GM19455 (cell line): ENCODE measurements around the gene RETREG3.
"Not testable (repeated sequence)": the region's sequence is repeated elsewhere in the genome, so short reads cannot be mapped to it uniquely, and the experiment has no call there.

Experiments used
- ATAC-seq: cut with Tn5 transposase; IDR thresholded peaks from one replicate; pipeline ENCODE4 v1.9.1; 2021; ENCODE audit not compliant: unreplicated experiment

The RETREG3 gene

DNA sequence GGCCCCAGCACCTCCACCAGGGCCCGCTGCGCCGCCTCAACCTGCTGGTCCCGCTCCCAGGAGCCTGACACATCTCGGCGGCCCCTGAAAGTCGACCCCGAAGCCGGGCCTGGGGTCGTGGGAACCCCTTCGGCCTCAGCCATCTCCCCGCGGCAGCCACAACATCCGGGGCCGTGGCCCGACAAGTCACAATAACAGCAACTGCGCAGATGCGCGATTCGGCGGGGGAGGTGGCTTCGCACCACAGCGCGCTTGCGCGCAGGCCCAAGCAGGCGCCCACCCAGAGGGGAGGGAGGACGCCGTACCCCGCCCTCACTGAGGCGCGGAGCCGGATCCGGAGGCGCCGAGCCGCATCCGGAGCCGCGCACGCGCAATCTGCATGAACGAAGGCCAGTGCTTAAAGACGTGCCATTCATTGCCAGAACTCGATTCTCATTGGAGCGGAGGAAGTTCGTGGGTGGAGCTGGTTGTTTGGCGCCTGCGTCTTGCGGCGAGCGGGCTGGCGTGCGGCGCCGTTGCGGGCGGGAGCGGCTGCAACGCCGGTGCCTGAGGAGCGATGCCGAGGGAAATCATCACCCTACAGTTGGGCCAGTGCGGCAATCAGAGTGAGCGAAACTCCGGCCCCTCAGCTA, at the start of gene RETREG3, which contains the start of gene TUBG1:
RETREG3 (minus strand) TSS at position 193 of the 632 bp plus-strand sequence; CDS start at position 143, 50 bp downstream.
TUBG1 (plus strand) TSS at position 502 of the 632 bp plus-strand sequence; CDS start at position 557, 55 bp downstream.
- peak; percentile 86 for ATAC-seq

GRCh38 chr17:42657824-42658588, 48.8 kb upstream of the RETREG3 start:
- no peak for ATAC-seq

DNA sequence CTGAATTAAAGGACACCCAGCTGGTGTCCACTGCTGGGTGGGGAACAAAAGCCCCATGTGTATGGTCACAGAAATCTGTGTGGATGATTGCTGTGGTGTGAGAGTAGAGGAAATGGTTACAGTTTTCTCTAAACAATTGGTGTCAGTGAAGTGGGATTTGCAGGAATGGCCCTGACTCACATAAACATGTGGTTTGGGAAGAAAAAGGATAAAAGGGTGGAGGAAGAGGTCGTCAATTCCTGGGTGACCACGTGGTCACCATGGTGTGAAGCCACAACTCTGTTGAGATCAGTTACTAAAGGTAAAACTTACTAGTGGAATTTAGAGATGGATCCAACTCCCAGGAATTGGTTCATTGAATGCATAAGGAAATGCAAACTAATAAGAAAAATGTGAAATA, 46.4 kb upstream of the RETREG3 start:
- no peak for ATAC-seq

GRCh38 chr17:42653179-42654124, 44.3 kb upstream of the RETREG3 start:
- no peak for ATAC-seq

GRCh38 chr17:42651392-42651791, 42.2 kb upstream of the RETREG3 start:
- no peak for ATAC-seq

- ATAC-seq: no peak
Measured at GRCh38 chr17:42647778-42648177, 38.6 kb upstream of the RETREG3 start.

- no peak for ATAC-seq
Measured at GRCh38 chr17:42642336-42642735, 33.2 kb upstream of the RETREG3 start.

DNA sequence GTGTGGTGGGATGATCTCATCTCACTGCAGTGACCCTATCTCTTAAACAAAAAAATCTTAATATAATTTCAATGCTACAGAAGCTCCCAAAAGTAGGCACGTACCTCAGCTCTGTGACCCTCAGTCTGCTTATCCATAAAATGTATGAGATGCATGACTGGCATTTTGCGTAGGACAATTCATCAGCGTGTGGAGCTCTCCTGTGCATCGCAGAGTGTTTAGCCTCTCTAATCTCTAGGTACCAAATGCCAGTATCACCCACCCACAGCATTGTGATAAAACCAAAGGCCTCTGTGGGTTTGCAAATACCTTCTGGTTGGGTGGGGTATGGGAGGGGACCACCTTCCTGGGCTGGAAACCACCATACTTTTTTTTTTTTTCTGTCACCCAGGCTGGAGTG, 30.9 kb upstream of the RETREG3 start:
- ATAC-seq: no peak

GRCh38 chr17:42639525-42640113, 30.4 kb upstream of the RETREG3 start:
- no peak for ATAC-seq

- no peak for ATAC-seq
Measured at GRCh38 chr17:42632949-42633444, 23.8 kb upstream of the RETREG3 start.

DNA sequence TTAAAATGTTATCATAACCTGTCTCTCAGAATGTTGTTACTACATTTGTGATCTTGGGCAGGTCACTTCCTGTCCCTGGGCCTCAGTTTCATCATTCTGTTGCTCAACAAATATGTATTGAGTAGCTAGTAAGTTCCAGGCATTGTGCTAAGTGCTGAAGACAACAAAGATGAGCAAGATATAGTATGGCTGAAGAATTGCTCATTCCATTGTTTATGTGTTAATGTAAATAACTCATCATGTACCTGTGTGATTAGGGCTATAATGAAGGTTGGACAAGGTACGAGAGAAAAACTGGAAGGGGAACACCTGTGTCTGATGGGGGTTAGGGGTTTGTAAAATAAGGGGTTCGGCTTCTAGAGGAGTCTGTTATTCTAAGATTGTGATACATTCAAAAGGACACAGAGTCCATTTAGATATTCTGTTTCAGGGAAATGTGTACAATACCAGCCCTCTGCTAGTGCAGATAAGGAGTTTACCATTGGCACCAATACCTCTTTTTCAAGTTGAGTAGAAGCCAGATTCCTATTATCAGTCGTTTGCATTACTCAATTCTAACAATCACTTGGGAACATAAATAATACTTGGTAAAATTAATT, 20.3 kb upstream of the RETREG3 start:
- ATAC-seq: no peak

- ATAC-seq: not testable (repeated sequence)
Measured at GRCh38 chr17:42627032-42627764, 18.0 kb upstream of the RETREG3 start.

GRCh38 chr17:42623732-42624596, 14.8 kb upstream of the RETREG3 start:
- no peak for ATAC-seq

GRCh38 chr17:42623271-42623670, 14.1 kb upstream of the RETREG3 start:
- ATAC-seq: no peak

- ATAC-seq: not testable (repeated sequence)
Measured at GRCh38 chr17:42621987-42622386, 12.8 kb upstream of the RETREG3 start.

DNA sequence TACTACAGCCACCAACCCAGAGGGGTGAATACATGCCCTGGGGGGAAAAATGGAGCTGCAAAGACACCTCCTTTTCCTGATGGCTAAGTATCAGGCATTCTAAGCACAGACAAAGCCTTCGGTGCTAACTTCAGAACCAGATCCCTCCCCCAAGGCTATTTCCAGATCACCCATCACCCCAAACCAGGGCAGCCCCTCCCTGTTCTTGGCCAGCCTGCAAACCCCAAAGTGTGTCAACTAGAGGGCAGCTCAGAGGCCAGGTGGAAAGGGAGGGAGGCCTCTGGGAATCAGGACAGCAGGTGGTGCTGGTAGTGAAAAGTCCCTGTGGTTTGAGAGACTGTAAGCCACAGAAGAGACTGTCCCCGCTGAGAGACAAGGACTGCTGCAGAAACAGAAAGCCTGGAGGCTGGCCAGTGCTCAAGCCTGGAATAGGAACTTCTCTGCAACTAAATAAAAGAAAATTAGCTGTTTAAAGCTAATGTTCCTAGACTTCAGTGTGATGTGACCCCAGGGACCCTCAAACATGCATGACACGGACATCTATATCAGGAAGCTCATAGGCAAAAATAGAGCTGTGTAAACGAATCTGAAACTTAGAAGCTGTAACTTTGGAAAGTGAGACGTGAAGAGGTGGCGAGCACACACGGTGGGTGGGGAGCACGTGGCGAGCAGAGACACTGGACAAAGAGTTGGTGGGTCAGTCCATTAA, 9.4 kb upstream of the RETREG3 start:
- peak; percentile 65 for ATAC-seq

DNA sequence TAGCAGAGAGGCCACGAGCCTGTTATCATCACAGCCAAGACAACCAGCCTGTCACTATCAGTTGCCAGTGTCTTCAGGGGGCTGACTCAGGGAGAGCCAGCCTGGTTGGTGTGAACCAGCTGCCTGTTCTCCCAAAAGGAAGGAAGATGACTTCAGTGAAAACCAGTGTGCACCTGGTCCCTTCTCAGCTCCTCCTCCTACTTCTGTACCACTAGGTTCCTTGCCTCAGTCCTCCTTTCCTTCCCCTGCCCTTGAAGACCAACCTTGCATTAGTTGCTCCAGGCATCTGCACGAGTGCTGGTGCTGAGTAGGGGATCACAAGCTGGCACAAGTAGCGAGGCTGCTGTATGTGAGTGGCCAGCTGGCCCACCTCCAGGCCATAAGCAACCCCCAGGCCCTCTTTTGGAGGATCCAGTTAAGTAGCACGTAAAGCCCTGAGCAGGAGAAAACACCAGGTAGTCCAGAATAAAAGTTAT, 8.8 kb upstream of the RETREG3 start:
- ATAC-seq: no peak
